OCI-LY7 (cell line): ENCODE measurements around the gene HSF2BP. TPM values are rescaled to one million over a fixed set of nuclear protein-coding genes. Genes with fewer than 3 reads are reported as not detected.

Source experiments
- BruUV-seq: library from RNA; stranded (reverse); fragments of 400-500 nt; replicated peaks from 2 replicates; lab custom pipeline; 2021; lab: Mats Ljungman, UMichigan
- CTCF ChIA-PET: fragments of 300-600 bp; sonication (Branson Sonifier 250); formaldehyde crosslinking; loops from one replicate; lab custom pipeline; 2022; ENCODE audit warnings: antibody characterized with exemption; ENCODE audit not compliant: unreplicated experiment; lab: Charles Lee
- POLR2A ChIA-PET: fragments of 300-600 bp; sonication (Branson Sonifier 250); formaldehyde crosslinking; loops from one replicate; lab custom pipeline; 2022; ENCODE audit warnings: antibody characterized with exemption; lab: Charles Lee
- DNase-seq: peaks from one replicate; pipeline ENCODE4 v3.0.0-alpha.2; 2015; ENCODE audit warnings: low spot score
- H2AFZ ChIP-seq: fragments of 200-600 bp; sonication (generic), shearing (Covaris generic); 2 replicates; pipeline ENCODE4 v1.6.1; 2014; ENCODE audit warnings: mild to moderate bottlenecking, antibody characterized with exemption, low read length, moderate library complexity
- H3K27ac ChIP-seq: fragments of 200-600 bp; sonication (generic); 2 replicates; pipeline ENCODE4 v1.5.1; 2014; ENCODE audit warnings: mixed run types, low read depth, mild to moderate bottlenecking, moderate library complexity, low read length, inconsistent platforms; ENCODE audit not compliant: poor library complexity, severe bottlenecking
- H3K36me3 ChIP-seq: fragments of 200-600 bp; sonication (generic); 2 replicates; pipeline ENCODE4 v1.6.1; 2014; ENCODE audit warnings: mild to moderate bottlenecking, antibody characterized with exemption, low read length, moderate library complexity, mixed read lengths; ENCODE audit not compliant: insufficient read depth
- H3K4me1 ChIP-seq: fragments of 200-600 bp; sonication (generic); 2 replicates; pipeline ENCODE4 v1.5.1; 2014; ENCODE audit warnings: mild to moderate bottlenecking, low read length; ENCODE audit not compliant: insufficient read depth, poor library complexity, severe bottlenecking
- H3K4me2 ChIP-seq: fragments of 200-600 bp; sonication (generic); 2 replicates; pipeline ENCODE4 v1.6.1; 2014; ENCODE audit warnings: mild to moderate bottlenecking, low read length
- H3K4me3 ChIP-seq: fragments of 200-600 bp; sonication (generic); 2 replicates; pipeline ENCODE4 v1.5.1; 2014; ENCODE audit warnings: mild to moderate bottlenecking, low read depth, low read length; ENCODE audit not compliant: poor library complexity, severe bottlenecking
- H3K79me2 ChIP-seq: fragments of 200-600 bp; sonication (generic); 2 replicates; pipeline ENCODE4 v1.6.1; 2016; ENCODE audit warnings: low read depth, mild to moderate bottlenecking, low read length, moderate library complexity, mixed read lengths; ENCODE audit not compliant: insufficient read depth
- H3K9me2 ChIP-seq: fragments of 200-600 bp; sonication (generic); 2 replicates; pipeline ENCODE4 v1.6.1; 2016; ENCODE audit warnings: mild to moderate bottlenecking, low read length, mixed read lengths; ENCODE audit not compliant: insufficient read depth
- H3K9me3 ChIP-seq: fragments of 200-600 bp; sonication (generic); 2 replicates; pipeline ENCODE4 v1.6.1; 2014; ENCODE audit warnings: mild to moderate bottlenecking, mixed run types, low read length, mixed read lengths
- H4K20me1 ChIP-seq: fragments of 200-600 bp; sonication (generic); 2 replicates; pipeline ENCODE4 v1.6.1; 2014; ENCODE audit warnings: mild to moderate bottlenecking, antibody characterized with exemption, low read length, moderate library complexity, mixed read lengths; ENCODE audit not compliant: insufficient read depth
- CTCF ChIP-seq: fragments of 200-600 bp; sonication (generic); conservative IDR thresholded peaks from 2 replicates; pipeline ENCODE4 v1.5.1; 2014; ENCODE audit warnings: mild to moderate bottlenecking, antibody characterized with exemption, low read length, moderate library complexity, mixed read lengths
- EZH2phosphoT487 ChIP-seq: fragments of 200-600 bp; sonication (generic); IDR thresholded peaks from 2 replicates; pipeline ENCODE4 v1.6.1; 2018; ENCODE audit warnings: low read depth, borderline replicate concordance, mild to moderate bottlenecking, mixed run types, antibody characterized with exemption, low read length, moderate library complexity, mixed read lengths
- intact Hi-C: fragments of 100-400 bp; cut with micrococcal nuclease; formaldehyde crosslinking; loops from one replicate; pipeline ENCODE4 v1.10.0; 2022; ENCODE audit not compliant: unreplicated experiment
- total RNA-seq, 2 experiments: library from RNA; depleted of rRNA in 1 of 2; stranded (reverse); fragments of >200 nt in 1 of 2; shearing (Covaris generic) in 1 of 2; gene quantifications; 2 replicates each; pipeline ENCODE4 v1.2.3, GENCODE V29; 2014 to 2022

Gene HSF2BP
- total RNA-seq, 2 experiments from 2014 or later = 3.5 to 5.1 TPM

GRCh38 chr21:43603641-43604504, 55.4 kb downstream of the HSF2BP start:
- H3K4me1 ChIP-seq = peaks cover 4% of the 10 kb centered on the region
- no TSS peak for BruUV-seq
- no peak overlapping the region for H3K4me3 ChIP-seq
- H2AFZ ChIP-seq = no peak overlapping the region
- H3K36me3 ChIP-seq = no peaks in the 10 kb centered on the region
- no peaks in the 10 kb centered on the region for H3K9me3 ChIP-seq
- H3K79me2 ChIP-seq = no peaks in the 10 kb centered on the region
- no peaks in the 10 kb centered on the region for H4K20me1 ChIP-seq
- H3K27ac ChIP-seq = no peak overlapping the region
- DNase-seq = no peak
- intact Hi-C loops = no loop called here
- TF ChIP-seq CTCF (no peak), EZH2phosphoT487 (no peak)
- ChIA-PET POLR2A (no interaction called here), CTCF (no interaction called here)
- H3K9me2 ChIP-seq = no peaks in the 10 kb centered on the region
- no peak overlapping the region for H3K4me2 ChIP-seq

GRCh38 chr21:43603233-43603626, 56.1 kb downstream of the HSF2BP start:
- Histone ChIP-seq H3K4me3 (no peak overlapping the region), H2AFZ (no peak overlapping the region), H3K4me2 (no peak overlapping the region), H3K36me3 (no peaks in the 10 kb centered on the region), H3K9me3 (no peaks in the 10 kb centered on the region), H3K79me2 (no peaks in the 10 kb centered on the region), H3K9me2 (no peaks in the 10 kb centered on the region), H3K27ac (no peak overlapping the region), H4K20me1 (no peaks in the 10 kb centered on the region), H3K4me1 (peaks cover 4% of the 10 kb centered on the region)
- ChIA-PET CTCF (no interaction called here), POLR2A (no interaction called here)
- TF ChIP-seq EZH2phosphoT487 = no peak
- no peak for TF ChIP-seq CTCF
- BruUV-seq = no TSS peak
- no peak for DNase-seq
- intact Hi-C loops = no loop called here
